ENCODE measurements around the gene ZMYND10.

The ZMYND10 gene

GRCh38 chr3:50336452-50337174 is 8.9 kb downstream of the ZMYND10 start:
- TF ChIP-seq TAF1 (IDR thresholded peaks at IDR 0.05; ENCODE audit: borderline replicate concordance, insufficient read depth, low read length) (no peak), SIN3A (IDR thresholded peaks at IDR 0.05; ENCODE audit: borderline replicate concordance, insufficient read depth, low read length) (no peak), FOXP2 (optimal IDR thresholded peaks at IDR 0.05; ENCODE audit: borderline replicate concordance, extremely low read depth, extremely low read length, insufficient read depth) (no peak), REST (IDR thresholded peaks at IDR 0.05; ENCODE audit: insufficient read depth in 1 of 2, low read depth in 2 of 2, low read length in 2 of 2) (no peak), POLR2AphosphoS5 (IDR thresholded peaks at IDR 0.05; ENCODE audit: low read depth, low read length) (no peak)

- no peak for TF ChIP-seq TAF1 (IDR thresholded peaks at IDR 0.05; ENCODE audit: borderline replicate concordance, insufficient read depth, low read length)
- no peak for TF ChIP-seq SIN3A (IDR thresholded peaks at IDR 0.05; ENCODE audit: borderline replicate concordance, insufficient read depth, low read length)
- no peak for TF ChIP-seq REST (IDR thresholded peaks at IDR 0.05; ENCODE audit: insufficient read depth in 1 of 2, low read depth in 2 of 2, low read length in 2 of 2)
- TF ChIP-seq POLR2AphosphoS5 (IDR thresholded peaks at IDR 0.05; ENCODE audit: low read depth, low read length), result no peak
These were observed 11.0 kb downstream of the ZMYND10 start for GRCh38 chr3:50334339-50335075.

- no peak for TF ChIP-seq TAF1 (IDR thresholded peaks at IDR 0.05; ENCODE audit: borderline replicate concordance, insufficient read depth, low read length)
- TF ChIP-seq SIN3A (IDR thresholded peaks at IDR 0.05; ENCODE audit: borderline replicate concordance, insufficient read depth, low read length), result no peak
- no peak for TF ChIP-seq POLR2AphosphoS5 (IDR thresholded peaks at IDR 0.05; ENCODE audit: low read depth, low read length)
- no peak for TF ChIP-seq FOXP2 (optimal IDR thresholded peaks at IDR 0.05; ENCODE audit: borderline replicate concordance, extremely low read depth, extremely low read length, insufficient read depth)
- no peak for TF ChIP-seq REST (IDR thresholded peaks at IDR 0.05; ENCODE audit: insufficient read depth in 1 of 2, low read depth in 2 of 2, low read length in 2 of 2)
These were observed 11.7 kb downstream of the ZMYND10 start for GRCh38 chr3:50333744-50334328.

GRCh38 chr3:50331364-50331907 is 14.1 kb downstream of the ZMYND10 start:
- TF ChIP-seq SIN3A (IDR thresholded peaks at IDR 0.05; ENCODE audit: borderline replicate concordance, insufficient read depth, low read length) (no peak), POLR2AphosphoS5 (IDR thresholded peaks at IDR 0.05; ENCODE audit: low read depth, low read length) (no peak)

GRCh38 chr3:50330330-50330729 is 15.2 kb downstream of the ZMYND10 start:
- TF ChIP-seq FOXP2 (optimal IDR thresholded peaks at IDR 0.05; ENCODE audit: borderline replicate concordance, extremely low read depth, extremely low read length, insufficient read depth) (no peak), REST (IDR thresholded peaks at IDR 0.05; ENCODE audit: insufficient read depth in 1 of 2, low read depth in 2 of 2, low read length in 2 of 2) (no peak), TAF1 (IDR thresholded peaks at IDR 0.05; ENCODE audit: borderline replicate concordance, insufficient read depth, low read length) (no peak), POLR2AphosphoS5 (IDR thresholded peaks at IDR 0.05; ENCODE audit: low read depth, low read length) (no peak), SIN3A (IDR thresholded peaks at IDR 0.05; ENCODE audit: borderline replicate concordance, insufficient read depth, low read length) (no peak)
